ENCODE measurements around the gene PHACTR4. TPM values are rescaled to one million over a fixed set of nuclear protein-coding genes. Genes with fewer than 3 reads are reported as not detected.

PHACTR4 gene
- total and polyA plus RNA-seq, 9 of the 15 experiments (the other 6 are each of a cell fraction or from before 2014, with no cell fraction given): 6.4 to 43.6 (median 14.2) TPM

DNA sequence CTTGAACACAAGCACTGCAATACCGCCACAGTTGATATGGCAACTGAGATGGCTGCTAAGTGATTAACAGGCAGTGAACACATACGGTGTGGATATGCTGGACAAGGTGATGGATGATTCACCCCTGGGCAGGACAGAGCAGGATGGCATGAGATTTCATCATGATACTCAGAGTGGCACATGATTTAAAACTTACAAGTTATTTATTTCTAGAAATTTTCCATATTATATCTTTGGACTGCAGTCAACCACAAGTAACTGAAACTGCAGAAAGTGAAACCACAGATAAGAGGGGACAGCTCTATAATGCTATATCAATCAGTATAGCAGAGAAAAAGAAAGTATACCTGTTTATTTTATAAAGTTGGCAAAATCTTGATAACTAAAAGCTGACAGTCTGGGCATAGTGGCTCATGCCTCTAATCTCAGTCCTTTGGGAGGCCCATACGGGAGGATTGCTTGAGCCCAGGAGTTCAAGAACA, 47.9 kb downstream of the PHACTR4 start (continued):
- TF ChIP-seq NFATC3 (IDR thresholded peaks at IDR 0.05) (peak; percentile 53; the same call in 1 of the 2 replicates), PCBP2 (IDR thresholded peaks at IDR 0.05; ENCODE audit: low read depth, low read length, poor library complexity, severe bottlenecking) (no peak), ESRRA (IDR thresholded peaks at IDR 0.05; ENCODE audit: borderline replicate concordance, low read depth) (peak; percentile 81; the same call in 1 of the 2 replicates), MYC (IDR thresholded peaks at IDR 0.05; ENCODE audit: low read depth, low read length) (0 out of 2 replicates have a peak, but pooled peaks have one; percentile 31), MYC (CRISPR knock-in tag; IDR thresholded peaks at IDR 0.05; ENCODE audit: borderline replicate concordance, low read depth) (no peak), ZNF12 (CRISPR knock-in tag; IDR thresholded peaks at IDR 0.05) (no peak), TCF3 (CRISPR knock-in tag; IDR thresholded peaks at IDR 0.05) (peak; percentile 76), SNIP1 (IDR thresholded peaks at IDR 0.05; ENCODE audit: low read depth) (no peak), ZNF3 (CRISPR knock-in tag; IDR thresholded peaks at IDR 0.05) (no peak), HIVEP1 (CRISPR knock-in tag; IDR thresholded peaks at IDR 0.05) (no peak), ZNF644 (tag; IDR thresholded peaks at IDR 0.05; ENCODE audit: low read depth) (peak; percentile 58; the same call in 1 of the 2 replicates), YY1 (IDR thresholded peaks at IDR 0.05; ENCODE audit: borderline replicate concordance in 1 of 3, control insufficient read depth in 1 of 3, extremely low read depth in 1 of 3, insufficient read depth in 3 of 3, insufficient read length in 1 of 3, insufficient replicate concordance in 2 of 3, low read depth in 1 of 3, low read length in 2 of 3) (peak in 1 of 3 experiments; percentile 46), LCOR (CRISPR knock-in tag; IDR thresholded peaks at IDR 0.05) (no peak), SREBF1 (IDR thresholded peaks at IDR 0.05; ENCODE audit: borderline replicate concordance, low read depth, low read length) (no peak)
- TF ChIP-seq, protein P1, sequence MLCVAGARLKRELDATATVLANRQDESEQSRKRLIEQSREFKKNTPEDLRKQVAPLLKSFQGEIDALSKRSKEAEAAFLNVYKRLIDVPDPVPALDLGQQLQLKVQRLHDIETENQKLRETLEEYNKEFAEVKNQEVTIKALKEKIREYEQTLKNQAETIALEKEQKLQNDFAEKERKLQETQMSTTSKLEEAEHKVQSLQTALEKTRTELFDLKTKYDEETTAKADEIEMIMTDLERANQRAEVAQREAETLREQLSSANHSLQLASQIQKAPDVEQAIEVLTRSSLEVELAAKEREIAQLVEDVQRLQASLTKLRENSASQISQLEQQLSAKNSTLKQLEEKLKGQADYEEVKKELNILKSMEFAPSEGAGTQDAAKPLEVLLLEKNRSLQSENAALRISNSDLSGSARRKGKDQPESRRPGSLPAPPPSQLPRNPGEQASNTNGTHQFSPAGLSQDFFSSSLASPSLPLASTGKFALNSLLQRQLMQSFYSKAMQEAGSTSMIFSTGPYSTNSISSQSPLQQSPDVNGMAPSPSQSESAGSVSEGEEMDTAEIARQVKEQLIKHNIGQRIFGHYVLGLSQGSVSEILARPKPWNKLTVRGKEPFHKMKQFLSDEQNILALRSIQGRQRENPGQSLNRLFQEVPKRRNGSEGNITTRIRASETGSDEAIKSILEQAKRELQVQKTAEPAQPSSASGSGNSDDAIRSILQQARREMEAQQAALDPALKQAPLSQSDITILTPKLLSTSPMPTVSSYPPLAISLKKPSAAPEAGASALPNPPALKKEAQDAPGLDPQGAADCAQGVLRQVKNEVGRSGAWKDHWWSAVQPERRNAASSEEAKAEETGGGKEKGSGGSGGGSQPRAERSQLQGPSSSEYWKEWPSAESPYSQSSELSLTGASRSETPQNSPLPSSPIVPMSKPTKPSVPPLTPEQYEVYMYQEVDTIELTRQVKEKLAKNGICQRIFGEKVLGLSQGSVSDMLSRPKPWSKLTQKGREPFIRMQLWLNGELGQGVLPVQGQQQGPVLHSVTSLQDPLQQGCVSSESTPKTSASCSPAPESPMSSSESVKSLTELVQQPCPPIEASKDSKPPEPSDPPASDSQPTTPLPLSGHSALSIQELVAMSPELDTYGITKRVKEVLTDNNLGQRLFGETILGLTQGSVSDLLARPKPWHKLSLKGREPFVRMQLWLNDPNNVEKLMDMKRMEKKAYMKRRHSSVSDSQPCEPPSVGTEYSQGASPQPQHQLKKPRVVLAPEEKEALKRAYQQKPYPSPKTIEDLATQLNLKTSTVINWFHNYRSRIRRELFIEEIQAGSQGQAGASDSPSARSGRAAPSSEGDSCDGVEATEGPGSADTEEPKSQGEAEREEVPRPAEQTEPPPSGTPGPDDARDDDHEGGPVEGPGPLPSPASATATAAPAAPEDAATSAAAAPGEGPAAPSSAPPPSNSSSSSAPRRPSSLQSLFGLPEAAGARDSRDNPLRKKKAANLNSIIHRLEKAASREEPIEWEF (CRISPR knock-in tag; IDR thresholded peaks at IDR 0.05): peak; percentile 80; the same call in 1 of the 2 replicates
- TF ChIP-seq, protein P2, sequence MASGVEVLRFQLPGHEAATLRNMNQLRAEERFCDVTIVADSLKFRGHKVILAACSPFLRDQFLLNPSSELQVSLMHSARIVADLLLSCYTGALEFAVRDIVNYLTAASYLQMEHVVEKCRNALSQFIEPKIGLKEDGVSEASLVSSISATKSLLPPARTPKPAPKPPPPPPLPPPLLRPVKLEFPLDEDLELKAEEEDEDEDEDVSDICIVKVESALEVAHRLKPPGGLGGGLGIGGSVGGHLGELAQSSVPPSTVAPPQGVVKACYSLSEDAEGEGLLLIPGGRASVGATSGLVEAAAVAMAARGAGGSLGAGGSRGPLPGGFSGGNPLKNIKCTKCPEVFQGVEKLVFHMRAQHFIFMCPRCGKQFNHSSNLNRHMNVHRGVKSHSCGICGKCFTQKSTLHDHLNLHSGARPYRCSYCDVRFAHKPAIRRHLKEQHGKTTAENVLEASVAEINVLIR (CRISPR knock-in tag; IDR thresholded peaks at IDR 0.05): no peak
- TF ChIP-seq, protein P3, sequence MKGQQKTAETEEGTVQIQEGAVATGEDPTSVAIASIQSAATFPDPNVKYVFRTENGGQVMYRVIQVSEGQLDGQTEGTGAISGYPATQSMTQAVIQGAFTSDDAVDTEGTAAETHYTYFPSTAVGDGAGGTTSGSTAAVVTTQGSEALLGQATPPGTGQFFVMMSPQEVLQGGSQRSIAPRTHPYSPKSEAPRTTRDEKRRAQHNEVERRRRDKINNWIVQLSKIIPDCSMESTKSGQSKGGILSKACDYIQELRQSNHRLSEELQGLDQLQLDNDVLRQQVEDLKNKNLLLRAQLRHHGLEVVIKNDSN (CRISPR knock-in tag; IDR thresholded peaks at IDR 0.05): no peak

All from K562 (cell line).